GM23338 (cell line): ENCODE measurements around the gene SON. TPM values are rescaled to one million over a fixed set of nuclear protein-coding genes. Genes with fewer than 3 reads are reported as not detected.

Source experiments
- ATAC-seq: fragments of 200-7000 bp; cut with Tn5 transposase; 3 replicates; pipeline ENCODE4 v1.9.1; 2020
- DNase-seq: peaks from one replicate; pipeline ENCODE4 v3.0.0-alpha.2; 2015; ENCODE audit warnings: low spot score
- H2AFZ ChIP-seq: fragments of 200-600 bp; sonication (generic); 2 replicates; pipeline ENCODE4 v1.8.0; 2016; ENCODE audit warnings: antibody characterized with exemption, mild to moderate bottlenecking, moderate library complexity
- H3F3A ChIP-seq: fragments of 200-600 bp; sonication (generic); replicated peaks from 2 replicates; pipeline ENCODE4 v1.8.0; 2017; ENCODE audit warnings: antibody characterized with exemption, mixed run types, low read depth
- H3K27ac ChIP-seq: fragments of 200-600 bp; sonication (generic); 2 replicates; pipeline ENCODE4 v1.6.1; 2016; ENCODE audit warnings: low read depth
- H3K27me3 ChIP-seq: fragments of 200-600 bp; sonication (generic); 2 replicates; pipeline ENCODE4 v1.8.0; 2016; ENCODE audit warnings: mild to moderate bottlenecking, mixed run types, moderate library complexity; ENCODE audit not compliant: insufficient read depth
- H3K36me3 ChIP-seq: fragments of 200-600 bp; sonication (generic); 2 replicates; pipeline ENCODE4 v1.8.0; 2016; ENCODE audit warnings: mild to moderate bottlenecking; ENCODE audit not compliant: insufficient read depth
- H3K4me1 ChIP-seq: fragments of 200-600 bp; sonication (generic); 2 replicates; pipeline ENCODE4 v1.8.0; 2016; ENCODE audit warnings: mild to moderate bottlenecking, moderate library complexity; ENCODE audit not compliant: insufficient read depth
- H3K4me2 ChIP-seq: fragments of 200-600 bp; sonication (generic); 2 replicates; pipeline ENCODE4 v1.7.1; 2017; ENCODE audit warnings: mixed run types
- H3K4me3 ChIP-seq: fragments of 200-600 bp; sonication (generic); 2 replicates; pipeline ENCODE4 v1.6.1; 2016; ENCODE audit warnings: mixed run types
- H3K79me2 ChIP-seq: fragments of 200-600 bp; sonication (generic); replicated peaks from 2 replicates; pipeline ENCODE4 v1.8.0; 2017; ENCODE audit warnings: mild to moderate bottlenecking; ENCODE audit not compliant: insufficient read depth
- H3K9me2 ChIP-seq: fragments of 200-600 bp; sonication (generic); 2 replicates; pipeline ENCODE4 v1.8.0; 2017; ENCODE audit not compliant: insufficient read depth
- H4K20me1 ChIP-seq: fragments of 200-600 bp; sonication (generic); replicated peaks from 2 replicates; pipeline ENCODE4 v1.8.0; 2017; ENCODE audit warnings: mild to moderate bottlenecking; ENCODE audit not compliant: insufficient read depth
- H3K27ac Mint-ChIP-seq: 2 replicates; pipeline ENCODE4 v1.8.0; 2020; ENCODE audit warnings: inconsistent platforms, mild to moderate bottlenecking, moderate library complexity, mixed read lengths
- H3K27me3 Mint-ChIP-seq: 3 replicates; pipeline ENCODE4 v1.8.0; 2022; ENCODE audit warnings: low read depth, mild to moderate bottlenecking, moderate library complexity, mixed read lengths, inconsistent platforms; ENCODE audit not compliant: insufficient read depth, poor library complexity
- H3K36me3 Mint-ChIP-seq: 3 replicates; pipeline ENCODE4 v1.8.0; 2021; ENCODE audit warnings: low read depth, mild to moderate bottlenecking, inconsistent platforms, moderate library complexity, mixed read lengths
- H3K4me1 Mint-ChIP-seq: 3 replicates; pipeline ENCODE4 v1.8.0; 2020; ENCODE audit warnings: mild to moderate bottlenecking, inconsistent platforms, mixed read lengths
- H3K4me3 Mint-ChIP-seq: 3 replicates; pipeline ENCODE4 v1.8.0; 2021; ENCODE audit warnings: moderate library complexity, mild to moderate bottlenecking, inconsistent platforms, mixed read lengths
- H3K9me3 Mint-ChIP-seq: 3 replicates; pipeline ENCODE4 v1.8.0; 2020; ENCODE audit warnings: moderate library complexity, mild to moderate bottlenecking, inconsistent platforms, mixed read lengths
- CREB1 ChIP-seq: fragments of 250-450 bp; sonication (Bioruptor Pico); IDR thresholded peaks from 2 replicates; pipeline ENCODE4 v1.5.0; 2020; ENCODE audit warnings: low read depth, mild to moderate bottlenecking, moderate library complexity
- CTCF ChIP-seq, 2 experiments: fragments of 200-600 bp in 1 of 2; sonication (generic) in 1 of 2; conservative IDR thresholded peaks; 2 replicates each; pipeline versions ENCODE4 v1.5.1 to v1.6.1; 2016 to 2017; ENCODE audit warnings: antibody characterized with exemption in 2 of 2, low read depth in 2 of 2, mild to moderate bottlenecking in 2 of 2, moderate library complexity in 1 of 2
- ETS1 ChIP-seq: IDR thresholded peaks from 2 replicates; pipeline ENCODE4 v1.6.1; 2016; ENCODE audit warnings: antibody characterized with exemption
- EZH2phosphoT487 ChIP-seq: fragments of 200-600 bp; sonication (generic); IDR thresholded peaks from one replicate; pipeline ENCODE4 v1.8.1; 2018; ENCODE audit warnings: antibody characterized with exemption; ENCODE audit not compliant: unreplicated experiment
- JUNB ChIP-seq: IDR thresholded peaks from one replicate; pipeline ENCODE4 v1.6.1; 2016; ENCODE audit warnings: antibody characterized with exemption; ENCODE audit not compliant: unreplicated experiment
- POLR2AphosphoS5 ChIP-seq: IDR thresholded peaks from 2 replicates; pipeline ENCODE4 v1.6.1; 2016; ENCODE audit warnings: antibody characterized with exemption, low read depth
- REST ChIP-seq: IDR thresholded peaks from one replicate; pipeline ENCODE4 v1.6.1; 2018; ENCODE audit warnings: antibody characterized with exemption; ENCODE audit not compliant: unreplicated experiment
- STAT1 ChIP-seq: IDR thresholded peaks from one replicate; pipeline ENCODE4 v1.6.1; 2016; ENCODE audit warnings: antibody characterized with exemption; ENCODE audit not compliant: unreplicated experiment
- ZNF331 ChIP-seq: fragments of 250-450 bp; sonication (Bioruptor Pico); IDR thresholded peaks from 2 replicates; pipeline ENCODE4 v1.5.0; 2020; ENCODE audit warnings: low read depth, mild to moderate bottlenecking, moderate library complexity
- ZNF462 ChIP-seq: fragments of 250-450 bp; sonication (Bioruptor Pico); IDR thresholded peaks from 2 replicates; pipeline ENCODE4 v1.5.0; 2020; ENCODE audit warnings: mild to moderate bottlenecking, moderate library complexity
- polyA plus RNA-seq: library from polyadenylated mRNA; unstranded; fragments of >200 nt; fragmentation: Nextera tagmentation; extraction: Ambion mirVana; gene quantifications from 2 replicates; pipeline ENCODE4 v1.2.1, GENCODE V29; 2016
- total RNA-seq: library from RNA; depleted of rRNA; stranded (reverse); fragments of >200 nt; shearing (Covaris generic); gene quantifications from 2 replicates; pipeline ENCODE4 v1.2.3, GENCODE V29; 2014

SON gene
- total and polyA plus RNA-seq, 2 experiments from 2014 or later = 361 to 1,421 TPM

- TF ChIP-seq CTCF (conservative IDR thresholded peaks at IDR 0.05; ENCODE audit: low read depth in 2 of 2) = no peak
- TF ChIP-seq ETS1 = no peak
- TF ChIP-seq POLR2AphosphoS5 = no peak
- TF ChIP-seq EZH2phosphoT487 = no peak
These were observed 16.1 kb downstream of the SON start (continued) for GRCh38 chr21:33558777-33559421.

GRCh38 chr21:33559813-33560212 is 17.0 kb downstream of the SON start:
- H3K36me3 Mint-ChIP-seq = peaks cover 77% of the 10 kb centered on the region
- Histone ChIP-seq H3K79me2 (peaks cover 74% of the 10 kb centered on the region), H3K36me3 (peaks cover 66% of the 10 kb centered on the region)
- no peak for TF ChIP-seq CREB1 (CRISPR knock-in tag)
- no peak for TF ChIP-seq JUNB
- no peak for TF ChIP-seq EZH2phosphoT487
- no peak for TF ChIP-seq REST
- no peak for TF ChIP-seq ZNF331
- no peak for TF ChIP-seq ZNF462 (CRISPR knock-in tag)
- TF ChIP-seq ETS1 = no peak
- TF ChIP-seq POLR2AphosphoS5 = no peak
- no peak for TF ChIP-seq STAT1

More at GRCh38 chr21:33559813-33560212, 17.0 kb downstream of the SON start:
- DNase-seq = no peak
- Histone ChIP-seq H3K4me2 (no peak overlapping the region), H3K4me1 (no peaks in the 10 kb centered on the region), H3K27me3 (no peaks in the 10 kb centered on the region), H2AFZ (no peak overlapping the region), H4K20me1 (peaks cover 37% of the 10 kb centered on the region), H3K4me3 (no peak overlapping the region), H3K27ac (no peak overlapping the region), H3K9me2 (no peaks in the 10 kb centered on the region), H3F3A (no peaks in the 10 kb centered on the region)
- ATAC-seq = no peak
- no peak overlapping the region for H3K27ac Mint-ChIP-seq
- no peaks in the 10 kb centered on the region for H3K27me3 Mint-ChIP-seq
- H3K4me1 Mint-ChIP-seq = no peaks in the 10 kb centered on the region; the same call in 2 of the 3 replicates
- no peak overlapping the region for H3K4me3 Mint-ChIP-seq
- no peaks in the 10 kb centered on the region for H3K9me3 Mint-ChIP-seq
